CD4-positive, CD25-positive, alpha-beta regulatory T cell (primary cell): ENCODE results near the gene KCNK7. TPM values are rescaled to one million over a fixed set of nuclear protein-coding genes. Genes with fewer than 3 reads are reported as not detected.
"Not testable (repeated sequence)": the region's sequence is repeated elsewhere in the genome, so short reads cannot be mapped to it uniquely, and the experiment has no call there.

Experiments
- ATAC-seq, 2 donors: fragments of 150-1000 bp; cut with Tn5 transposase; one replicate each; pipeline ENCODE4 v1.10.0; 2021; ENCODE audit warnings: low read depth in 2 of 2, moderate number of reproducible peaks in 2 of 2, moderate library complexity in 1 of 2
- DNase-seq, 3 donors: peaks; one replicate each; pipeline versions ENCODE4 v3.0.0 to v3.0.0-alpha.2; 2012 to 2022; ENCODE audit warnings: mixed read lengths in 1 of 3
- H3K27ac ChIP-seq: one replicate; pipeline ENCODE4 v1.7.0; 2013; ENCODE audit warnings: mild to moderate bottlenecking, low read length; ENCODE audit not compliant: insufficient read depth, poor library complexity, severe bottlenecking
- H3K27me3 ChIP-seq: one replicate; pipeline ENCODE4 v1.7.0; 2013; ENCODE audit warnings: low read length; ENCODE audit not compliant: control insufficient read depth, insufficient read depth
- H3K36me3 ChIP-seq: one replicate; pipeline ENCODE4 v1.7.0; 2013; ENCODE audit warnings: mild to moderate bottlenecking, low read length, moderate library complexity; ENCODE audit not compliant: control insufficient read depth, insufficient read depth
- H3K4me1 ChIP-seq: 2 replicates; pipeline ENCODE4 v1.7.0; 2013; ENCODE audit warnings: mild to moderate bottlenecking, low read length; ENCODE audit not compliant: insufficient read depth, control insufficient read depth, poor library complexity, severe bottlenecking
- H3K4me3 ChIP-seq: one replicate; pipeline ENCODE4 v1.7.0; 2013; ENCODE audit warnings: low read depth, mild to moderate bottlenecking, low read length, moderate library complexity
- H3K9me3 ChIP-seq, 2 experiments: 1 replicate in 1 of 2; 2 replicates in 1 of 2; pipeline ENCODE4 v1.7.0; 2013; ENCODE audit warnings: low read length in 2 of 2, mild to moderate bottlenecking in 1 of 2, moderate library complexity in 1 of 2; ENCODE audit not compliant: control insufficient read depth in 2 of 2
- H3K27ac Mint-ChIP-seq, 3 donors: one replicate each; pipeline ENCODE4 v1.8.0; 2020 to 2022; ENCODE audit warnings: mild to moderate bottlenecking in 3 of 3, mixed read lengths in 3 of 3, moderate library complexity in 2 of 3
- H3K27me3 Mint-ChIP-seq: one replicate; pipeline ENCODE4 v1.8.0; 2022; ENCODE audit warnings: mild to moderate bottlenecking, mixed read lengths
- H3K36me3 Mint-ChIP-seq: one replicate; pipeline ENCODE4 v1.8.0; 2020; ENCODE audit warnings: mixed read lengths
- H3K4me1 Mint-ChIP-seq, 4 donors: one replicate each; pipeline ENCODE4 v1.8.0; 2020 to 2022; ENCODE audit warnings: mixed read lengths in 4 of 4, mild to moderate bottlenecking in 1 of 4
- H3K4me3 Mint-ChIP-seq, 4 donors: one replicate each; pipeline ENCODE4 v1.8.0; 2020 to 2022; ENCODE audit warnings: mild to moderate bottlenecking in 4 of 4, mixed read lengths in 4 of 4, moderate library complexity in 3 of 4
- H3K9me3 Mint-ChIP-seq, 7 donors: one replicate each; pipeline ENCODE4 v1.8.0; 2020 to 2022; ENCODE audit warnings: mixed read lengths in 7 of 7, mild to moderate bottlenecking in 3 of 7, moderate library complexity in 2 of 7
- polyA plus RNA-seq, 4 donors: library from polyadenylated mRNA; unstranded; fragments of 300-500 nt; fragmentation: Illumina TruSeq; gene quantifications; one replicate each; pipeline ENCODE4 v1.2.3, GENCODE V29; 2021
- total RNA-seq: library from RNA; stranded (reverse); gene quantifications from one replicate; pipeline ENCODE4 v1.2.3, GENCODE V29; 2022

KCNK7 gene
- total and polyA plus RNA-seq, 5 donors from 2014 or later = 0.19 to 5.5 (median 1.1) TPM; not detected in 1

DNA sequence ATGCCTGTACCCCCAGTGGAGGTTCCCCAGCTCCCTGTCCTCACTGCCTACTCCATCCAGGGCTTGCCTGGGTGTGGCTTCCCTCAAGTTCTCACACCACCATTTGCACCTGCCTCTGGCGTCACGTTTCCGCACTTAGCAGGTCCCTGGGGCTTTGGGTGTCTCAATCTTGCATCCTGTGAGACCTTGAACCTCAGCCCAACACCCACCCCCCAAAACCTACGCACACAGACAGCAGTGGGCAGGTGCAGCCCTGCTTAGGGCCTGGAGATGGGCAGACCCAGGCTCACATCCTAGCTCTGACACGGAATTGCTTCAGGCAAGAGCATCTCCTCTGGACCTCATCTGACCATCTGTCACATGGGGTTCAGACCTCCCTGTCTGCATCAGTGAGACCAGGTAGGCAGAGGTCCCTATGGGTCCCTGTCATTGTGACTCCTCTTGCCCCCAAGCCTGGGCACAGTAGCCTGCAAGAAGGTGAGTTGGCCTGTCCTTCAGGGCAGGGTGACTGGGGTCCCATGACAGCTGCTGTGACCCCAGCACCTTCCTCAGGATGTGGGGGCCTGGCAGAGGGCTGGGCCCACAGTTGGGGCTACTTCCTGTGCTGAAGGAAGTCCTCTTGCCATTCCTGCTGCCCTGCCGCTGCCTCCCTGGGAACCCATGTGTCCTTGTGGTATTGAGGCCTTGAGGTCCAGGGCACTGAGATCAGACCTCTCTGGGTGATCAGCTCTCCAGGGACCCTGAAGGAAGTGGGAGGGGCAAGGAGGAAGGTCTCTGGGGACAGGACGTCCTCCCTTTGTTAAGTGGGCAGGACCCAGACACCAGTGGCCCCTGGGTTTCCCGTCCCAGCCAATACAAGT is 44.3 kb upstream of the KCNK7 start:
- ATAC-seq (peak; percentile 65 to 71), DNase-seq (peak; percentile 60 to 93 (median 85))
- Mint-ChIP-seq H3K27ac (peak overlapping the region; percentile 91 to 97 (median 97)), H3K27me3 (no peaks in the 10 kb centered on the region), H3K9me3 (no peaks in the 10 kb centered on the region), H3K4me3 (peak overlapping the region; percentile 90 to 97 (median 94)), H3K36me3 (peaks cover 19% of the 10 kb centered on the region), H3K4me1 (peaks cover 0 to 66% (median 26%) of the 10 kb centered on the region in 4 donors)
- Histone ChIP-seq H3K27ac (peak overlapping the region; percentile 91), H3K27me3 (no peaks in the 10 kb centered on the region), H3K4me1 (peaks cover 64% of the 10 kb centered on the region), H3K9me3 (no peaks in the 10 kb centered on the region), H3K36me3 (peaks cover 39% of the 10 kb centered on the region), H3K4me3 (peak overlapping the region; percentile 73)

DNA sequence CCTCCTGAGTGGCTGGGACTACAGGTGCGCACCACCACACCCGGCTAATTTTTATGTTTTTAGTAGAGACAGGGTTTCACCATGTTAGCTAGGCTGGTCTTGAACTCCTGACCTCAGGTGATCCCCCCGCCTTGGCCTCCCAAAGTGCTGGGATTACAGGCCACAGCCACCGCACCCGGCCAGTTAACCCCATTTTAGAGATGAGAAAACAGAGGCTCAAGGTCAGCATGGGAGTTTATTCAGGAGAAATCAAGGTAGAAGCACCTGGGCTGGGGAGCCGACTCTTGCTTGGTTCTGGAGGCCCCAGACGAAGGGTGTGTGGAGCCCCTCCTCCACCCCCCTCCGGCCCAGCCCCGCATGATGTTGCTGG is 43.6 kb upstream of the KCNK7 start:
- Histone ChIP-seq H3K4me3 (peak overlapping the region; percentile 73), H3K4me1 (peaks cover 64% of the 10 kb centered on the region), H3K36me3 (peaks cover 42% of the 10 kb centered on the region), H3K27ac (peak overlapping the region; percentile 91)
- Mint-ChIP-seq H3K4me1 (peaks cover 0 to 63% (median 24%) of the 10 kb centered on the region in 4 donors), H3K36me3 (peaks cover 20% of the 10 kb centered on the region), H3K4me3 (peak overlapping the region; percentile 90 to 97 (median 94)), H3K27ac (peak overlapping the region; percentile 91 to 97 (median 97))
- not testable (repeated sequence) for H3K9me3 Mint-ChIP-seq, H3K9me3 ChIP-seq, DNase-seq, ATAC-seq, H3K27me3 ChIP-seq, H3K27me3 Mint-ChIP-seq

DNA sequence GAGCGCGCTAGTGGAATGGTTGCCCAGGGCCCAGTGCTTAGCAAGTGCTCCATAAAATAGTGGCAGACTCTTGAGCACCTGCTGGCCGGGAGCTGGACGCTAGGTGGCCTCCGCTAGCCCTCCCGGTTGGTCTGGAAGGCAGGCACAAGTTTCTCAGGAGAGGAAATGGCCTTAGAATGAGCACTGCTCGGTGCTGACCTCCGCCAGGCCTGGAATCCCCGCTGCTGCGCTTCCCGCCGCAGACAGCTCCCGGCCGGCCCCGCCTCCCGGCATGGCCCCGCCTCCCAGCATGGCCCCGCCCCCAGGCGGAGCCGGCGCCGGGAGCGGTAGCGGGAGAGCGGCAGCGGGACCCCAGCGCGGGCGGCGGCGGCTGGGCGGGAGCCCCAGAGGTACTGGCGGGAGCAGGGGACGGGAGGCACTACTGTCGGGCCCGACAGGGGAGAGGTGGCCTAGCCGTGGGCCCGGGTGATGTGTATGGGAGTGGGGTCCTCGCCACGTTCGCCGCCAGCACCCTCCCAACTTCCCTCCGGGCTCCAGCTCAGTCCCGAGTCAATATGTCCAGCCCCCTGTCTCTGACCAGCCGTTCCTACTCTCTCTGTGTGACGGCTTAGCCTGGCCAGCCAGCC is 42.3 kb upstream of the KCNK7 start, which contains the start of gene SIPA1:
TSS of gene SIPA1 (plus strand) at position 308 of the 626 bp plus-strand sequence. CDS start 2,821 bp downstream, outside the sequence.
- peaks cover 32% of the 10 kb centered on the region for H3K36me3 ChIP-seq
- Mint-ChIP-seq H3K27ac (peak within 1 kb of the TSS; percentile 91 to 97 (median 97)), H3K4me3 (peak within 1 kb of the TSS; percentile 90 to 97 (median 94)), H3K9me3 (no peaks in the 10 kb centered on the region), H3K36me3 (peaks cover 15% of the 10 kb centered on the region), H3K4me1 (peaks cover 0 to 59% (median 24%) of the 10 kb centered on the region in 4 donors), H3K27me3 (no peaks in the 10 kb centered on the region)
- no peaks in the 10 kb centered on the region for H3K27me3 ChIP-seq
- DNase-seq (peak; percentile 66 to 71 (median 68)), ATAC-seq (peak; percentile 47 to 59)
- peaks cover 61% of the 10 kb centered on the region for H3K4me1 ChIP-seq
- H3K9me3 ChIP-seq = no peaks in the 10 kb centered on the region
- H3K4me3 ChIP-seq = peak within 1 kb of the TSS; percentile 67
- H3K27ac ChIP-seq = peak within 1 kb of the TSS; percentile 91

DNA sequence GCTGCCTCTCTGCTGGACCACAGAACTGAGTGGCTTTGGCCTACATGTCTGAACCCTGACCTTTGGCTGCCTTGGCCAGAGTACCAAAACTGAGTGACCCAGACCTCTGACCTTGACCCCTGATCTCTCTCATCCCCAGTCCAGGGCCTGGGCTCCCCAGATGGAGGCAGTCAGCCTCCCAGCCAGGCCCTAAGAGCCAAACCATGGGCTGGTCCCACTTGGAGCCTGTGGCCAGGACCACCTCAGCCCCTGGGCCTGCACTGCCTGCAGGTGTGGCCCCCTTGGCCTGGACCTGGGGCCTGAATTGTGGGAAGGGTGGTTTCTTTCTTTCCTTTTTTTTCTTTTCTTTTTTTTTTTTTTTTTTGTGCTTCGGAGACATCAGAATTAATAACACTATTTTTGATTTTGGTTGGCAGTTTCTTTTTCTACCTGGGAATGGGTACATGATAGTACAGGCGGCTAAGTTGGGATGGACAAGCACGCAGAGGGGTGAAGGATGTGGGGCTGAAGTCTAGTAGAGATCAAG is 41.5 kb upstream of the KCNK7 start:
- H3K4me3 Mint-ChIP-seq = peak overlapping the region; percentile 90 to 97 (median 94)
- peaks cover 0 to 59% (median 24%) of the 10 kb centered on the region in 4 donors for H3K4me1 Mint-ChIP-seq
- H3K4me1 ChIP-seq = peaks cover 55% of the 10 kb centered on the region
- H3K27ac Mint-ChIP-seq = peak overlapping the region; percentile 76 to 97 (median 82)
- DNase-seq (no peak), ATAC-seq (no peak)
- peaks cover 15% of the 10 kb centered on the region for H3K36me3 Mint-ChIP-seq
- peak overlapping the region; percentile 19 for H3K4me3 ChIP-seq
- H3K9me3 Mint-ChIP-seq = no peaks in the 10 kb centered on the region
- H3K27me3 Mint-ChIP-seq = no peaks in the 10 kb centered on the region
- H3K36me3 ChIP-seq = peaks cover 27% of the 10 kb centered on the region
- H3K9me3 ChIP-seq = no peaks in the 10 kb centered on the region
- peak overlapping the region; percentile 91 for H3K27ac ChIP-seq
- no peaks in the 10 kb centered on the region for H3K27me3 ChIP-seq

DNA sequence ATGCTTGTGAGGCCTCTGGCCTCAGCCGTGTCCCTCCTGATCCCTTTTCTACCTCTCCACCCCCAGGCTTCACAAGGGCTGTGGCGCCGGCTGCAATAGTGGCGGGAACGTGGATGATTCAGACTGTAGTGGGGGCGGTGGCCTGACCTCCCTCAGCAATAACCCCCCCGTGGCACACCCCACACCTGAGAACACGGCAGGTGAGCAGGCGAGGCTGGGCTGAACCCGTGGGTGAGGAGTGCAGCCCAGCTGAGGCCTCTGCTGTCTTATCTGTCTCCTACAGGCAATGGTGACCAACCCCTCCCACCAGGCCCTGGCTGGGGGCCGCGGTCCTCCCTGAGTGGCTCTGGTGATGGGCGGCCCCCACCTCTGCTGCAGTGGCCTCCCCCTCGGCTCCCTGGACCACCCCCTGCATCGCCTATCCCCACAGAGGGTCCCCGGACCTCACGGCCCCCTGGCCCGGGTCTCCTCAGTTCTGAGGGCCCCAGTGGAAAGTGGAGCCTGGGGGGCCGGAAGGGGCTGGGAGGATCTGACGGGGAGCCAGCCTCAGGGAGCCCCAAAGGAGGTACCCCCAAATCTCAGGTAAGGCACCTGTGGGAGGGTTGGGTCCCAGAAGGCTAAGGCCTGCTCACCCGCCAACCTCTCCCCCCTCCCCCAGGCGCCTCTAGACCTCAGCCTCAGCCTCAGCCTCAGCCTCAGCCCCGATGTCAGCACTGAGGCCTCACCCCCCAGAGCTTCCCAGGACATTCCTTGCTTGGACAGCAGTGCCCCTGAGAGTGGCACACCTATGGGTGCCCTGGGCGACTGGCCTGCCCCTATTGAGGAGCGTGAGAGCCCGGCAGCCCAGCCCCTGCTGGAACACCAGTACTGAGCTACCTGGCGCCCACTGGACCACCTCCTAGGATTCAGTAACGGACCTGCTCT is 40.8 kb upstream of the KCNK7 start:
- no peak for ATAC-seq
- peaks cover 48% of the 10 kb centered on the region for H3K4me1 ChIP-seq
- peaks cover 28% of the 10 kb centered on the region for H3K36me3 ChIP-seq
- peak overlapping the region in 2 of 3 donors; percentile 60 to 82 for H3K27ac Mint-ChIP-seq
- peak overlapping the region; percentile 91 for H3K27ac ChIP-seq
- H3K4me3 Mint-ChIP-seq = peak overlapping the region; percentile 82 to 97 (median 94)
- no peak for DNase-seq
- no peaks in the 10 kb centered on the region for H3K9me3 ChIP-seq
- H3K4me1 Mint-ChIP-seq = peaks cover 0 to 54% (median 25%) of the 10 kb centered on the region in 4 donors
- peaks cover 15% of the 10 kb centered on the region for H3K36me3 Mint-ChIP-seq
- no peaks in the 10 kb centered on the region for H3K27me3 ChIP-seq
- no peaks in the 10 kb centered on the region for H3K9me3 Mint-ChIP-seq
- H3K4me3 ChIP-seq = no peak overlapping the region
- H3K27me3 Mint-ChIP-seq = no peaks in the 10 kb centered on the region

DNA sequence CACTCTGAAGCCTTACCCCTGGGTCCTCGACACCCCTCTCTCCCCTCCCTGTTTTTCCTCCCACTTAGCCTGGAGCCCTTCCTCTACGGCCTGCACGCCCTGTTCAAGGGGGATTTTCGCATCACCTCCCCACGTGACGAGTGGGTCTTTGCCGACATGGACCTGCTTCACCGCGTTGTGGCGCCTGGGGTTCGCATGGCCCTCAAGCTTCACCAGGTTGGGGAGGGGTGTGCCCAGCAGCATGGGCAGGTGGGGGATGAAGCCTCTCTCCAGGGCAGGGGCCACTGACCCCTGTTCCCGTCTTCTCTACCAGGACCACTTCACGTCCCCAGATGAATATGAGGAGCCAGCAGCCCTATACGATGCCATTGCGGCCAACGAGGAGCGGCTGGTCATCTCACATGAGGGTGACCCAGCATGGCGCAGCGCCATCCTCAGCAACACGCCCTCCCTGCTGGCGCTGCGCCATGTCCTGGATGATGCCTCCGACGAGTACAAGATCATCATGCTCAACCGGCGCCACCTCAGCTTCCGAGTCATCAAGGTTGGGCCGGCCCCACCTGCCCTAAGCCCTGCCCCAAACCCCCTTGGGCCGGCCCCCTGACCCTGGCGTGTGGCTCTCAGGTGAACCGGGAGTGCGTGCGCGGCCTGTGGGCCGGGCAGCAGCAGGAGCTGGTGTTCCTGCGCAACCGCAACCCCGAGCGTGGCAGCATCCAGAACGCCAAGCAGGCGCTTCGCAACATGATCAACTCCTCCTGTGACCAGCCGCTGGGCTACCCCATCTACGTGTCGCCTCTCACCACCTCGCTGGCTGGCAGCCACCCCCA is 39.5 kb upstream of the KCNK7 start:
- Mint-ChIP-seq H3K4me1 (peaks cover 0 to 45% (median 22%) of the 10 kb centered on the region in 4 donors), H3K4me3 (peak overlapping the region in 1 of 4 donors; percentile 58), H3K36me3 (peaks cover 15% of the 10 kb centered on the region), H3K27me3 (no peaks in the 10 kb centered on the region), H3K9me3 (no peaks in the 10 kb centered on the region), H3K27ac (no peak overlapping the region)
- H3K36me3 ChIP-seq = peaks cover 38% of the 10 kb centered on the region
- no peaks in the 10 kb centered on the region for H3K9me3 ChIP-seq
- DNase-seq (no peak), ATAC-seq (no peak)
- no peaks in the 10 kb centered on the region for H3K27me3 ChIP-seq
- H3K27ac ChIP-seq = no peak overlapping the region
- H3K4me1 ChIP-seq = peaks cover 36% of the 10 kb centered on the region
- no peak overlapping the region for H3K4me3 ChIP-seq
